SKM-1 (cell line): ENCODE results near the gene CD5L.

Experiments used
- DNase-seq: peaks from one replicate; lab custom pipeline; 2025; ENCODE audit not compliant: unreplicated experiment; lab: John Stamatoyannopoulos, UW

The CD5L gene

DNA sequence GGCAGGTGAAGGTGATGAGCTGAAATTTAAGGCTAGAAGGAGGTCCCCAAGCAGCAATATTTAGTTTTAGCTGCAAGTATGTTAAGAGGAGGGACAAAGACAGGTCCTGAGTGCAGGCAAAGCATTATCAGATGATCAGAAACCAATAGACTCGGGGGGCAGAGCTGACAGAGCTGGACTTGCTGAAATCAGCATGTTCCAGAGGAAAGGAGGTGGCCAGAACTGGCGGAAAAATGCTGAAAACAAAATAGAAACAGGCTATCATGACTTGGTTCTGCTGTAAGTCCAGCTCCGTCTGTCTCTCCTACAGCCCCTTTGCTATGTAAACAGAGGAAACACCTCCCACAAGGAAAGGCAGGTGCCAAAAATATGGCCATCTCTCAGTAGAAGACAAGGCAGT is at the start of gene CD5L:
TSS of gene CD5L (minus strand) at position 101 of the 400 bp plus-strand sequence. CDS start 107 bp downstream, outside the sequence.
- DNase-seq = no peak

DNA sequence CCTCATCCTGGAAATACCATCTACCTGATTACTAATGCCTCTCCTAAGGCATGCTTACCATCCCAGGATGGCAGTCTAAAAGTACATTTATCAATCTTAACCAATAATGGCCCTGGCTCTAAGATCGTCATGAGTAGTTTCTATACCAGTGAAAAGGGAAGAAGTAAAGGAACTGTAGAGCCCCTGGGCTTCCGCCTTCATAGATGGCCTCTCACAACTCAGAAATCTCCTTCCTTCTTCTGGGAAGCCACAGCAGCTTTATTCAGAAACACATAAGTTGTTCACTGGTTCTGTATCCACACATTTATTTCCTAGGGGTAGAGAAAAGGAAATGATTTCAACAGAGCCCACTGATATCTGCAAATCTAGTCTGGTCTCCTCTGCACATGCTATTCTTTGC is 41.0 kb upstream of the CD5L start:
- no peak for DNase-seq

DNA sequence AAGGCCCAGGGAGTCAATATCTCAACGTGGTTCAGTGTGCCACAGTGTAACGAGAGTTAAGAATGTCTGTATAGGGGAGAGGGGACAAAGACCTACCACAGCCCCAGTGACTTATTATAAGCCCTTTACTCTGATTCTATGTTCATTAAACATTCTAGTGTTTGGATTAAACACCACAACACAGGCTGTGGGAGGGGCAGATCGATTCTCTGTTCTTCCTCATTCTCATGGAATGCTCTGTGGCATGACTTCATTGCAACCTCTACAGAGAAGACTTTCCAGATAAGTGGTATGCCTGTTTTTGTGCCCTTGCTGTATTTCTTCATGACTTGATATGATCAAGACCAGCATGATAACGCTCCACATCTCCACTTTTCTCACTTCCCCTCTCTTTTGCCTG is 39.0 kb upstream of the CD5L start:
- DNase-seq = no peak

DNA sequence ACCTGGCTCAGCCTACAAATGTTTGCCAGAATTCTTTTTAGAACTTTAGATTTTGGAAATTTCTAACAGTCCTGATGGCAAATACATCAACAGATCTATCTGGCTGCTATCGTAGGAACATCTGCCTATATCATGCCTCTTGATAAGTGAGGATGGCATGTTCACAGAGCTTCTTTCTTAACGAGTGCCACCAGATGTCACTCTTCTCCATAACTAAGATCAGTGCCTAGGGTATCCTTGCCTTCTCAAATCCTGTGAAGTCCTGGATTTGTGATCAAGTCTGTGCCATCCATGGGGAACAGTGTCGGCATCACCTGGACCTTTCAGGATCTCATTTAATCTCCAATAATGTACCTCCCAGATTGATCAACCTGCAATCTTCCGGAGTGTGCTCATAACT is 36.5 kb upstream of the CD5L start:
- DNase-seq = peak; percentile 71

DNA sequence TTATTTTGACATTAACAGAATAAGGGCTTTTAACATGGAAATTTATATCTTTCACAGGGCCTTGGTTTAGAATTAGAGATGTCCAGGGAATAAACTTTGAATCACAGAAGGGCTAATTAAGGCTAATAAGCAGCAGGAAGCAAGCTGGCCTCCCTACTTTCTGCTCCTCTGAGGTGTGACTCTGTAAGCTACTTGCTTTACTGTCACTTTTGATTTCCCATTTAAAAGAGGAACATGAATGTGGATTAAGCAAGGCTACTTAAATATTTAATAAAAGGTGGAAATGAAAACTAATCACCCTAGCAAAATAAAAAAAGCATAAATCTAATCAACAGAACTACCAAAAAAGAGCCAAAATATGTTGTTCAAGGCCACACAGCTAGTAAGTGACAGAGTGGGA is 28.9 kb upstream of the CD5L start:
- DNase-seq = no peak

DNA sequence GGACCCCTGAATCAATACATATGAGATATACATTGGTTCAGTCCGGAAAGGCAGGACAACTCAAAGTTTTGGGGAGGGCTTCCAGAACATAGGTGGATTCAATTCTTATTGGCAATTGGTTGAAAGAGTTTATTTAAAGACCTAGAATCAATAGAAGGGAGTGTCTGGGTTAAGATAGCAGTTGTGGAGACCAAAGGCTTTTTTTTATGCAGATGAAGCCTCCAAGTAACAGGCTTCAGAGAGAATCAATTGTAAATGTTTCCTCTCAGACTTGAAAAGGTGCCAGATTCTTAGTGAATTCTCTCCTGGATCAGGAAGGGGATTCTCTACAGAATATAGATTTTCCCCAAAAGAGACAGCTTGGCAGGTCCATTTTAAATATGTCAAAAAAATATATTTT is 27.0 kb upstream of the CD5L start:
- DNase-seq = no peak

DNA sequence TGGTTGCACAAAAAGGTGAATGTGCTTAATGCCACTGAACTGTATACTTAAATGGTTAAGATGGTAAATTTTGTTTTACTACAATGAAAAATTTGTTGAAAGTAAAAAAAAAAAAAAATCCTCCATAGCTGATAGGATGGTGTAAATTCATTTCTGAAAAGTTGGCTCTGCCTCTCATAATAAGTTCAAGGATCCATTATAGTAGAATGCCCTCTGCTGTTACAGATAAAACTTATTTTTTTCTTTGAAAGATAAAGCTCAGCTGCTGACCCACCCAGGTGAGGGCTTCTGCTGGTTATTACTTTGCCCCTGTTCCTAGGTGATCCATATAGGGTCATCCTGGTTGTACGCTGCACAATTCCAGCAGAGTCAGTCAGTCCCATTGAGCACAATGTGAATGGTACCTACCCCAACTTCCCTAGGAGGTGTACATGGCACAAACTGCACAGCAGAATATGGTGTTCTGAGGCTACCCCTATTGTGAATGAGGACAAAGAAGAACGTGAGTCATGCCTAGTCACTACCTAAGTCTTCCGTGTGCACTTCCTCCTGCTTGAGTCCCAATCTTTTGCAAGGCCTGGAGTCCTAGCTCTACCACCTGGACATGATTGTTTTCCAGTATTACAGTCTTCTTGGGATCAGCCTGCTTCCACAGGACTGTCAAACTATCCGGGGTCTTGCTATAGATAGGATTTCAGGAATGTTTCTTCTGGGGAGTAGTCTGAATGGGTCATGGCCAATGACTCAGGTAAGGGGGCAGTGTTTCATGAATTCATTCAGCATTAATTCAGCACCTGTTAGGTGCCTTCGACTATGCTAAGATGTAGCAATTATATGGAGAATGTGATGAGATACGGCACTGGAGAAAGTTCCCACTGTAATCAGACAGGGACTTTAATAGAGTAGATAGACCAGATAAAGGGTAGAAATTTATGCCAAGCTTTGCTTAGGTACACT is 20.8 kb upstream of the CD5L start:
- DNase-seq = no peak

DNA sequence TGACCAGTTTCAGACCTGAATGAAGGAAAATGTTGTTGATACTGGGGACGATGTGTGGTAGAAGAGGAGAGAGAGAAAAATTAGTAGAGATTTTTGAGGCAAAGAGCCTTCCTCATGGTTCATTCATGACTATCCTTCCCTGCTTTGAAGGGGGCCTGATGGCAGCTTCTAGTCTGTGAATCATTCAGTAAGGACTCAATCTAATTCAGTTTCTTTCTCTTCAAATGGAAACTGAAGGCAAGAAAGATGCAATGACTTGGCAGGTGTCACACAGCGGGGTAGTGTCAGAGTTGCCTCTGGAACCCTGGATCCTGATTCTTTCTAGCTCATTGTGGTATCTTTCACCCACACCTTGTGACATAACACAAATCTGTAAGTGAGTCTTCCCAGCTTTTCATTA is 14.9 kb upstream of the CD5L start:
- DNase-seq = no peak

DNA sequence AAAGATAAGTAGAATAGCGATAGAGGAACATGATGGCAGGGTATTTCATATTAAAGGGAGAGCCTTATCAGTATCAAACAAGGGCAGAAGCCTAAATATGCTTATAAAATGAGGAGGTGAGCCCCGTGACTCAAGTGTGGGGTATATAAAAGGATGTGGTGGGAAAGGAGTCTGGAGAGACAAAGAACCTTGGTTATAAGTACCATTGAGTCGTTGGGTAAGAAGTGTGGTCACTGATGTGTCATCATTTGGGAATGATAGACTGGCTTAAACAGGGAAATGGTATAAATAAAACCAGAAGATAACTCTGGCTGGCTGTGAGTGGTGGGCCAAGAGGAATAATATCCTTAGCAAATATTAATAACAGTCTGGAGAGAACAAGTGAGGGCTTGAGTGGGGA is 10.9 kb upstream of the CD5L start:
- DNase-seq = no peak

DNA sequence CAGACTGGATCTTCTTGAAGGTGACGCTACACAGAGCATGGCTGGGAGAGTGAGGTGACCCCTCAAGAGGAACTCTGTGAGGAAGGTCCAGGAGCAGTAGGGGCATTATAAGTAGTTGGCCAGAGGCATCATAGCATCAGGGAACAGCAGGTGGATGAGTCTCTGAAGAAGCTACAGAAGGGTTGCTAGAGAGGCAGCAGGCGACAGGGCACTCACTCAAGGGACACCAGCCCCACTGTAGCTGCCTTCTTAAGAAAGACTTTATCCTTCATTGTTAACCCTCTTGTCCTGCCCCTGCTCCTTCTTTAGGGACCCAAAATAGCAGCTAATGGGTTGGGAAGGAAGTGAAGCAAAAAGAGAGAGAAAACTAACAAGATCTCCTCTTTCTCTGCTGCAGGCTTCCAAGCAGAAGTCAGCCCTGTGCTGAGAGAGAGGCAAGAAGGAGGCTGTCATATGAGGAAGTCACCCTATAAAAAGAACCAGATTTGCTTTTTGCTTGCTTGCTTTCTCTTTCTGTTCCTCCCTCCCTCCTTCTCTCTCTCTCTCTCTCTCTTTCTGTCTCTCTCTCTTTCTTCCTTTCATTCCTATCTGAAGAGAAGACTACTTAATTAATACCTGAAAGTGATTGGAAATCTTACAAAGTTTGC is 7.7 kb upstream of the CD5L start:
- DNase-seq = peak; percentile 68

DNA sequence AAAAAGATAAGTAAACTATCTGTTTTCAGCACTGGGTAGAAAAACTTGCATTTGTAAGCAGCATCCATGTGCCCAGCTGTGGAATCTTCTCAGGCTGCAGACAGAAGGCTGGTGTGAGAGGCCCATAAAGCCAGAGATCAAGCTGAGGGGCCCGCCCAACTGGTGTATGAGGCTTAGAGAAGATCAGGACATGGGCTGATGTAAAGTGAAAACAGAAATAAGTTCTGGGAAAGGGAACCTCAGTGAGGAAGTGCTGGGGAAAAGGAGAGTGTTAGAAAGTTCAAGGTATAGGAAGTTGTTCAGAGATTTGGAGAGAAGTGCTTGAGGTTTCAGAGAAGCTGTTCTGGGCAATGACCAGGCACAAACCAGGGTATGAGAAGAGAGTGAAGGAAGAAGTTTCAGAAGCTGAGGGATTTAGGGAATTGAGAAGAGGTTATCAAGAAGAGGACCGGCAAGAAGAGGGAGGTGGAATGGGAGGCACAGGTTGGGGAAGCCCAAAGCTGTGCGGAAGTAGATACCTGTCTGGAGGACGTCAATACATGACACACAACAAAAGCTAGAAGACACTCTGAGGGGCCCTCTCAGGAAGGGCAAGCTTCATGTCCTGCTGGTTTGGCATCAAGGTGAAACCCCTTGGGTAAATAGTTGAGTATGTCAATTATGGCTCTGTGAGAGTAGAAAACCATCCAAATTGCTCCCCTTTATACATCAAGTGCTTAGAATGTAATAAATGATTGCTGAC is 2.7 kb upstream of the CD5L start:
- peak; percentile 79 for DNase-seq

DNA sequence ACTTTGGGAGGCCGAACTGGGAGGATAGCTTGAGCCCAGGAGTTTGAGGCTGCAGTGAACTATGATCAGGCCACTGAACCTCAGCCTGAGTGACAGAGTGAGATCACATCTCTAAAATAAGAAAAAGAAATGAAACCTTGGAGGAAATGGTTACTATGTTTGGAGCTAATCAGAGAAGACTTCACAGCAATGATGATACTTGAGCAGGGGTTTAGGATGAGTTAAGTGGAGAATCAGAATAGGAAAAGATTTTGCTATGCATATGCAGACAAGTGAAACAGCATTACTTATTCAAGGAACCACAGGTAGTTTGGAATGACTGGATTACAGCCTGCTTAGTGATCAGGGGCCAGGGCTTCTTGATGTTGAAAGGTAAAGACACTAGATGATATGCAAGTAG is 1.3 kb upstream of the CD5L start:
- DNase-seq = no peak

DNA sequence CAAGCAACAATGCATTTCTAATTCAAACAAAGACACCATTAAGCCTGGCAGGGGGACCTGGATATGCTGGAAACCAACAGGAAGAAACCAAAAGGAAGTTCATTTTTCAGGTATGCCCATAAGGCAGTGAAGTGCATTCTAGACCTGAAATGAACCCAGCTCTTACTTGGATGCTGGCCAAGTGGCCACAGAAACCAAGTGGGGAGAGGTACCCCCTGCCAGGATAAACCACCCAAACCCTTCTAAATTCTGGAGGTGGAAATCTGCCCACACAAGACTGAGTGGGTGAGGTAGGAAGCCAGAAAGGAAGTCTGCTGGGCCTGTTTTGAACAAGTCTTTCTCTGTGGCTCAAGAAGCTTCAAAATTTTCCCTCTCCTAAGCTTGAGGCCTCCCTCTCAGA is 2.6 kb downstream of the CD5L start:
- no peak for DNase-seq

DNA sequence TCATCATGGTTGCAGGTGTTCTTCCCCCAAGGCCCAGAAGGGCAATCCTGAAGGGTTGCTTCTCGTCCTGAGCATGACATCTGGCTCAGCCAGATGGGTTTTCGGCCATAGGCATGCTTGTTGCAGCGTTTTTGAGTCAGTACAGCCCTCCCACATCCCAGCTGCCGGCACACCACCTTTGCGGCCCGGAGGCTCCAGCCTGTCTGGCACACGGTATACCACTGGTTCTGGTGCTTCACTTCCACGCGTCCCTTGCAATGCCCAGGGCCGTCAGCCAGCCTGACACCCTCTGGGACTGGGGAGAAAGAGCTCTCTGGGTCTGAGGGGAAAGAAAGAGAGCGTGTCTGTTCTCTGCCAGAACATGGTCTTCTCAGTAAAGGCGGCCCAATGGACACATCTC is 7.2 kb downstream of the CD5L start:
- no peak for DNase-seq

DNA sequence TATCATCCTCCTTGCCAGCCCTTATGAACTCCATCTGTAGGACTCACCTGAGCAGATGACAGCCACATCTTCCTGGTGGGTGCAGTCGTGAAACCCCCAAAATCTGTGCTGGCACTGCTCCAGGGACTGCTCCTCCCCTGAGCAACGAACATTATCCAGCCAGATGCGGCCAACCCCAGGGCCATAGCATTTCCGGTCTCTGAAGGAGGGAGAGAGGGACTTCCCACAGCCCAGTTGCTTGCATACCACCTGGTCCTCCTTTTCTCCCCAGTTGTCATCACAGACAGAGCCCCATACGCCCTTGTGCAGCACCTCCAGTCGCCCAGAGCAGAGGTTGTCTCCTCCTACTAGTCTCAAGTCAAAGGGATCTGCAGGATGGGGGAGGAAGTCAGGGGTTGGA is 8.5 kb downstream of the CD5L start:
- no peak for DNase-seq

DNA sequence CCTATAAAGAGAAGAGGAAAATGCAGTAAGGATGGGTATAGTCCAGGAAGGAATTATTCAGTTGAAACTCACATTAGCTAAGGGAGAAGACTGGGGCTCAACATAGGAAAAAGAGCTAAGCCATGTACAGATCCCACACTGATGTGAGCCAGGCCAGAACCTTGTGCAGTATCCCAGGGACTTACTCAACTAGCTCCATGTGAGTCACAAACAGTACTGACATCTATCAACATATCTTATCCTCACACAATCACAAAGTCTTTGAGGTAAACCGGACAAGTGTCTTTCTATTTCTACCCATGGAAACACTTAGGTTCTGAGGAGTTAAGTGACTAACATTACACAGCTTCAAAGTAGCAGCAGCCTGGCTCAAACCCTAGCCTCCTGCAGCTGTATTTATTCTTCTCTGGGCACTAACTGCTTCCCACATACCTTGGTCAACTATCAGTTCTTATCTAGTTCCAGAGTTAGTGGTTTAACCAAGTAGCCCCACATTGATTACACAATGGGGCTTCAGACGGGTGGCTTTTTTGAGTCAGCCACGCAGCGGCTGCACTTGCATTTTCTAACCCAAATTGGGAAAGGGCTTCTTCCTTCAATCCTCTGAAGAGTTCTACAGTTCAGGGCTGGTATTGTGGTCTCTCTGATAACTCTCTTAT is 9.5 kb downstream of the CD5L start:
- peak; percentile 84 for DNase-seq

DNA sequence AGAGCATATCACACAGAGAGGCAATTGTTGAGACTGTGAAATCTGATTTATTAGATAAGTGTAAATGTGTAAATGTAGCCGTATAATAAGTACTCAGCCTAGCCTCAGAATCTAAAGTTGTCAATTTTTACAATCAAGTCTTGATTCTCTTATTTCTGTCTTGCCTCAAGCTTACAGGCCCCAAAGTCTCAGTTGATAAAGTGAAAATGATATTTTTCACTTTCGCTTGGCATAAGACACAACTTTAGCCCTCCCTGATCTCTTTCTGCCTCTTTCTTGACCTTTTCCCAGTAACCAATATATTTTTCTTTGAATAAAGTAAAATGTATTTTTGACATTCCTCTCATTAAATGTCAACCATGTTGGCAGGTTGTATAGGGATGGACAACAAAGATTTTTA is 10.7 kb downstream of the CD5L start:
- DNase-seq = no peak

DNA sequence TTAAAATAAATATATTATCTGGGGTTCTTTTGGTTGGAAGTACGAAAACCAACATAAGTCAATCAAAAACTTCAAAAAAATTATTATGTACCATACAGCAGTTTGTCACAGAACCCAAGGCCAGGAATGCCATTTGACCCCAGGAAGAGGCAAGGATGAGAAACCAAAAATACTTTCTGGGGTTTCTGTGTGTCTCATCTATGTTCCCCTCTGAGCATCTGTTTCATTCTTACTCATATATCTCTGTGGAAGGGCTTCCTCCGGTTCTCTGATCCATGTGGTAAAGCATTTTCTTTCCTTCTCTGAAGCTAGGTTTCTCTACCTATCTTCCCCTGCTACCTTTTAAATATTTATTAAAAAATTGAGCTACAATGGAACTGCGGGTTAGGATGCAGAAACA is 11.9 kb downstream of the CD5L start:
- no peak for DNase-seq

DNA sequence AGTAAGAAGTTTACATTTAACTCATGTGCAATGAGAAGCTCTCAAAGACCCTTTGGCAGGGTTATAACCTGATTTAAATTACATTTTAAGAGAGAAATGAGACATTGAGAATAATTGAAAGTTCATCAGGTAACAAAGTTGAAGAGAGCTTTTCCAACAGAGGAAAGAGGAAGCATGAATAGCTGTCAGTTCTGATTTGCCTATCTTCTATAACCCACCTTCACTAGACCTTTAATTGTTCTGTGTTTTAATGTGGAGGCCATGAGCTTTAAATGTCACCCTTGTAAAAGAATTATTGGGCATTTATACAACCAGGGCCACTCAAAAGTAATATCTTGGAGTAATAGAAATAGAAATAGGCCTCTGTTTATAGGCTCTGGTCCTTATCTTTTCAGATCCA is 12.4 kb downstream of the CD5L start:
- DNase-seq = no peak

DNA sequence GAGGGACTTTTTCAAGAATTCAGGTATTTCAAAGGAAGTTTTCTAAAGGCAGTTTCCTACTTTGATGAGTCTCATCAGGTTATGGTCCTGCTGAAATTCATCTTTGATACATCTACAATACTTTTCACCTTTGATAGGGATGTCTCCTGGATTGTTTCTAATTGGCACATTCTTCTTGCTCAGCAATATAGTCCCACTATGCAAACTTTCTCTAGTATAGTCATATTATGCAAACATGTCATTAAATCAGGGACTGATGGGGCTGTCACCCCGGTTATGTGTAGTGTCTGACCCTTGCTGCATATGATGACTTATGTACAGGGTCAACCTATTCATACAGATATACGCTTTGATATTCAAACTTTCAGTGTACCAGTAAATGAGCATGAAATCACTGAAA is 21.3 kb downstream of the CD5L start:
- no peak for DNase-seq

DNA sequence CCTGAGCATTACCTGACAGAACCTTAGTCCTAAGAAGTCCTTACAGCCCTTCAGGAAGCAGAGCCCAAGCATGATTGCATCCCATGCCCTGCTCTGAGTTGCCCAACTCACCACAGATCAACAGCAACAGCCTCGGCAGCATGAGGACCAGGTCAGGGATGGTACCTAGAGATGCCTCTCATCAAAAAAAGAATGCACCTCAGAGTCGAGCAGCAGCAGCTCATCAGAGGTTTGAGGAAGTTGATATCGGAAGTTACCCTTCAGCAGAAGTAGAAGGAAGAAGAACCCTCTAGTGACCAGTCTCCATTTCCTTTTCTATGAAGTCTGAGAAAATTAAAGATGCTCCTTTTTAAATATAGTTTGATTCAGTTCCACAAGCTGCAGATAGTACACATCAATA is 21.7 kb downstream of the CD5L start, which contains the start of gene FCRL1:
TSS of gene FCRL1 (minus strand) at position 225 of the 400 bp plus-strand sequence. CDS start at position 142, 83 bp downstream.
- DNase-seq = peak; percentile 92
